ENCODE measurements around the gene CLCN3.

The CLCN3 gene

DNA sequence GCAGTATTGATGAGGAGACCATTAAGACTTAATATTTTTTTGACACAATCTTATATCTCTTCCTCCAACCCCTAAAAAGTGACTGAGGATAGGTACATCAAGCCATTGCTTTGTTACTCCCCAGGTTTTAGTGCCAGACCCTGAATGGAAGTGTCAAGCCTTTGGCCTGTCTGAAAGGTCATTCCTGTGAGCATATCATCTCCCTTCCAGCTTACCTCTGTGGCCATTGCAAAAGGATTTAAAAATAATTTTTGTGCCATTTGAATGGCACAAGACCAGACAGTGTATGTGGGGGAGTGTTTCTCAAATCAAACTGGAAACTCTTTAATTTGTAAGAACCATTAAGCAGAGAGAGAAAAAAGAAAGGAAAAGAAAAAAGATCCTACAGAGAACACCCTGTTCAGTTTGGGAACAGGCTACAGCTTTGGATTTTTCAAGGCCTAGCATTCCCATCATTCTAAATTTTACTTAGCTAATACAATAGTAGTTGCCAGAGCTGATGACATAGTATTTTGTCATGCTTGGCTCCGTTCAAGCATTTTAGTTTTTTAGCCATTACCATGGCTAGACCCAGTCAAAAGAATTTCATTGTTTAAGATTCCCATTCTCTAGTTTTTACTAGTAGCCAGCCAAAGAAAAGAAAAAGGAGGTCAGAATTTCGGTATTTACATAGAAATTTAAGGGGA is 87.7 kb downstream of the CLCN3 start:
- TF ChIP-seq TEAD4 (IDR thresholded peaks at IDR 0.05) (no peak), CREB1 (IDR thresholded peaks at IDR 0.05; ENCODE audit: low read depth) (no peak), YY1 (IDR thresholded peaks at IDR 0.05; ENCODE audit: low read depth) (no peak), TCF12 (IDR thresholded peaks at IDR 0.05; ENCODE audit: low read depth) (no peak)

DNA sequence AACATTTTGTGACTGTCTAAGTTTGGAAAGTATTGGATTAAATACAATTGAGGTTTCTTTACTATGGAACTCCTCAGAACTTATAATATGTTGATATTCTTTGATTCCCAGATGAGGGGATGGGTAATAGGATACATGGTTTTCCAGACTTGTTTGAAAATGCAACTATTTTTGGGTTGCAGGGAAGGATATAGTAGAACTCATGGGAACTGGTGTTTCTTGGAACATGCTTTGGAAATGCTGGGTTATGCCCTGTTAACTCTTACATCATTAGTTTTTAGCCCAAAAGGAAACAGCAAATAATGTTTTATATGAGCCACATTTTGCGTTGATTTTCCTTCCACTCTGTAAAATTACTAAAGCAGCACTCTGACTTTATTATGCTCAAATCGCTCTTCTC is 95.4 kb downstream of the CLCN3 start:
- TF ChIP-seq RAD21 (IDR thresholded peaks at IDR 0.05; ENCODE audit: low read depth) = no peak
- TF ChIP-seq EP300 (IDR thresholded peaks at IDR 0.05; ENCODE audit: borderline replicate concordance) = no peak
- no peak for TF ChIP-seq ZBTB7A (IDR thresholded peaks at IDR 0.05; ENCODE audit: low read depth)
- no peak for TF ChIP-seq FOXM1 (IDR thresholded peaks at IDR 0.05; ENCODE audit: borderline replicate concordance, low read depth)
- no peak for TF ChIP-seq TCF12 (IDR thresholded peaks at IDR 0.05; ENCODE audit: low read depth)
- no peak for TF ChIP-seq NFIC (IDR thresholded peaks at IDR 0.05)
- no peak for TF ChIP-seq CREB1 (IDR thresholded peaks at IDR 0.05; ENCODE audit: low read depth)
- TF ChIP-seq EGR1 (IDR thresholded peaks at IDR 0.05) = no peak

- TF ChIP-seq MAX (IDR thresholded peaks at IDR 0.05) = no peak
- no peak for TF ChIP-seq EGR1 (IDR thresholded peaks at IDR 0.05)
- TF ChIP-seq, protein P1, sequence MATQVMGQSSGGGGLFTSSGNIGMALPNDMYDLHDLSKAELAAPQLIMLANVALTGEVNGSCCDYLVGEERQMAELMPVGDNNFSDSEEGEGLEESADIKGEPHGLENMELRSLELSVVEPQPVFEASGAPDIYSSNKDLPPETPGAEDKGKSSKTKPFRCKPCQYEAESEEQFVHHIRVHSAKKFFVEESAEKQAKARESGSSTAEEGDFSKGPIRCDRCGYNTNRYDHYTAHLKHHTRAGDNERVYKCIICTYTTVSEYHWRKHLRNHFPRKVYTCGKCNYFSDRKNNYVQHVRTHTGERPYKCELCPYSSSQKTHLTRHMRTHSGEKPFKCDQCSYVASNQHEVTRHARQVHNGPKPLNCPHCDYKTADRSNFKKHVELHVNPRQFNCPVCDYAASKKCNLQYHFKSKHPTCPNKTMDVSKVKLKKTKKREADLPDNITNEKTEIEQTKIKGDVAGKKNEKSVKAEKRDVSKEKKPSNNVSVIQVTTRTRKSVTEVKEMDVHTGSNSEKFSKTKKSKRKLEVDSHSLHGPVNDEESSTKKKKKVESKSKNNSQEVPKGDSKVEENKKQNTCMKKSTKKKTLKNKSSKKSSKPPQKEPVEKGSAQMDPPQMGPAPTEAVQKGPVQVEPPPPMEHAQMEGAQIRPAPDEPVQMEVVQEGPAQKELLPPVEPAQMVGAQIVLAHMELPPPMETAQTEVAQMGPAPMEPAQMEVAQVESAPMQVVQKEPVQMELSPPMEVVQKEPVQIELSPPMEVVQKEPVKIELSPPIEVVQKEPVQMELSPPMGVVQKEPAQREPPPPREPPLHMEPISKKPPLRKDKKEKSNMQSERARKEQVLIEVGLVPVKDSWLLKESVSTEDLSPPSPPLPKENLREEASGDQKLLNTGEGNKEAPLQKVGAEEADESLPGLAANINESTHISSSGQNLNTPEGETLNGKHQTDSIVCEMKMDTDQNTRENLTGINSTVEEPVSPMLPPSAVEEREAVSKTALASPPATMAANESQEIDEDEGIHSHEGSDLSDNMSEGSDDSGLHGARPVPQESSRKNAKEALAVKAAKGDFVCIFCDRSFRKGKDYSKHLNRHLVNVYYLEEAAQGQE (IDR thresholded peaks at IDR 0.05; ENCODE audit: low read depth) = no peak
- TF ChIP-seq TEAD4 (IDR thresholded peaks at IDR 0.05) = no peak
- no peak for TF ChIP-seq FOXM1 (IDR thresholded peaks at IDR 0.05; ENCODE audit: borderline replicate concordance, low read depth)
- TF ChIP-seq ZBTB7A (IDR thresholded peaks at IDR 0.05; ENCODE audit: low read depth) = no peak
- TF ChIP-seq YY1 (IDR thresholded peaks at IDR 0.05; ENCODE audit: low read depth) = no peak
- TF ChIP-seq CEBPB (IDR thresholded peaks at IDR 0.05) = no peak
- no peak for TF ChIP-seq EP300 (IDR thresholded peaks at IDR 0.05; ENCODE audit: borderline replicate concordance)
- no peak for TF ChIP-seq NFIC (IDR thresholded peaks at IDR 0.05)
- TF ChIP-seq TCF12 (IDR thresholded peaks at IDR 0.05; ENCODE audit: low read depth) = no peak
- TF ChIP-seq TAF1 (IDR thresholded peaks at IDR 0.05; ENCODE audit: low read depth) = no peak
Observed at GRCh38 chr4:169716677-169717076, 96.3 kb downstream of the CLCN3 start.

- TF ChIP-seq CREB1 (IDR thresholded peaks at IDR 0.05; ENCODE audit: low read depth) (no peak), NFIC (IDR thresholded peaks at IDR 0.05) (no peak), TEAD4 (IDR thresholded peaks at IDR 0.05) (no peak), TCF12 (IDR thresholded peaks at IDR 0.05; ENCODE audit: low read depth) (no peak), ZBTB7A (IDR thresholded peaks at IDR 0.05; ENCODE audit: low read depth) (no peak), USF1 (IDR thresholded peaks at IDR 0.05) (no peak), YY1 (IDR thresholded peaks at IDR 0.05; ENCODE audit: low read depth) (no peak), CEBPB (IDR thresholded peaks at IDR 0.05) (no peak), TAF1 (IDR thresholded peaks at IDR 0.05; ENCODE audit: low read depth) (no peak), FOXM1 (IDR thresholded peaks at IDR 0.05; ENCODE audit: borderline replicate concordance, low read depth) (no peak), RAD21 (IDR thresholded peaks at IDR 0.05; ENCODE audit: low read depth) (no peak), EP300 (IDR thresholded peaks at IDR 0.05; ENCODE audit: borderline replicate concordance) (no peak), MAX (IDR thresholded peaks at IDR 0.05) (no peak), EGR1 (IDR thresholded peaks at IDR 0.05) (no peak)
- TF ChIP-seq, protein P1 (IDR thresholded peaks at IDR 0.05; ENCODE audit: low read depth) = no peak
Observed at GRCh38 chr4:169720529-169720928, 100.2 kb downstream of the CLCN3 start.

DNA sequence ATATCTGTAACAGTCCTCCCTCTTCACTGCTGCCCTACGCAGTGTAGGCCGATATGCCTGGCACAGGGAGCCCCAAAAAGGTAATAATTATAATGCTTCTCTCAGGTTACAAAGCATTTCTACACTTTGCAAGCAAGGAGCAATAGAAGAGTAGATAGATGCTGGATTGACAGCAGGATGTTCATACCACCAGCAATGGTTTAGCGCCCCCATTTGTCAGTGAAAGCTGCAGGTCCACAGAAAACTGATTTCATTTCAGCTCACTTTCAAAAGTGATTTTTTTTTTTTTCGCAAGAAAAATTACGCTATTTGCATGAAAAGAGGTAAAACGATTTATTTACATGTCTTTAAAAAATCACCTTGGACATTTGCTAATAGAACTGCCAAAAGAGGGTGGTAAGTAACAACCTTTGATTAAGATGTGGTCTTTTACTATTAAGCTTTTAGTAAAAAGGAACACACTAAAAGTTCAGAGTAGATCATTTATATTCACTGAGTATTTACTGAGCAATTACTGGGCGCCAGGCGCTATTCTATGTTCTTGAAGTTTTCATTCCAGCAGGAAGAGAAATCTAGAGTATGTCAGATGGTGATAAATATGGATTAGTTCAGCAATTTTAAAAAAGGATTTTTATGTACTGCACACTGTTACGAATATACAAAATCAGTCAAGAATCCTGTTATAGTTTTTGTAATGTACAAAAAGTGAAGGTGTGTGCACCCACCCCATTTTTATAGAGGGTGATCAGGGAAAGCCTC is 103.0 kb downstream of the CLCN3 start:
- TF ChIP-seq EP300 (IDR thresholded peaks at IDR 0.05; ENCODE audit: borderline replicate concordance) (no peak), RAD21 (IDR thresholded peaks at IDR 0.05; ENCODE audit: low read depth) (peak; percentile 29; the same call in 1 of the 2 replicates)

GRCh38 chr4:169724260-169724659 is 103.9 kb downstream of the CLCN3 start:
- TF ChIP-seq, protein P1 (IDR thresholded peaks at IDR 0.05; ENCODE audit: low read depth) = no peak
- no peak for TF ChIP-seq RAD21 (IDR thresholded peaks at IDR 0.05; ENCODE audit: low read depth)
- TF ChIP-seq TEAD4 (IDR thresholded peaks at IDR 0.05) = no peak
- TF ChIP-seq TCF12 (IDR thresholded peaks at IDR 0.05; ENCODE audit: low read depth) = no peak
